ENCODE results near the gene TSPEAR.
"Not testable (repeated sequence)": the region's sequence is repeated elsewhere in the genome, so short reads cannot be mapped to it uniquely, and the experiment has no call there.

Gene TSPEAR

DNA sequence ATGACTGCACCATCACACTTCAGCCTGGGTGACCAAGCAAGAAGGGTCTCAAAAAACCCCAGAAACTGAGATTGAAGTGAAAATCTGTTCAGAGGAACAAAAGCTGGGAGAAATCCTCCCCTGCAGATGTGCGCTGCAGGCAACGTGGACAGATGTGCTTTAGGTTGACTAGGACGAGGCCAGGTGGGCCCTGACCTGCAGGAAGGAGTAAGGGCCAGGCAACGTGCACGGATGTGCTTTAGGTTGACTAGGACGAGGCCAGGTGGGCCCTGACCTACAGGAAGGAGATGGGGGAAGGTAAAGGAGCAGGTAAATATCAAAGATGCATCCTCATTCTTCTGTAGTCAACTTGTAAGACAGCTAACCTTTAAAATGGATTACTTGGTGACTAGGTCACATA is 26.9 kb downstream of the TSPEAR start:
- no peak for TF ChIP-seq ZNF274 (IDR thresholded peaks at IDR 0.05; ENCODE audit: low read depth, low read length)

DNA sequence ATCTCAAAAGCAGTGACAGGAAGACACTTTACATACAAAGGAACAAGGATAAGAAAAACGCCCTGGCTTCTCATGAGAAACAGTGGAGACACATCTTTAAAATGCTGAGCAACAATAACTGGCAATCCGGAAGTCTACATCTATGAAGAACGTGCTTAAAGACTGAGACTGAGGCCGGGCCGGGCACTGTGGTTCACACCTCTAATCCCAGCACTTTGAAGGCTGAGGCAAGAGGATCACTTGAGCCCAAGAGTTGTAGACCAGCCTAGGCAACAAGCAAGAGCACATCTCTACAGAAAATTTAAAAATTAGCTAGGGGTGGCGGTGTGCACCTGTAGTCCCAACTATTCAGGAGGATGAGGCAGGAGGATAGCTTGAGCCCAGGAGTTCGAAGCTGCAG is 27.3 kb downstream of the TSPEAR start:
- H3K4me3 ChIP-seq (ENCODE audit: low read length) = no peak overlapping the region
- TF ChIP-seq ZNF274 (IDR thresholded peaks at IDR 0.05; ENCODE audit: low read depth, low read length) = no peak

More for the DNA sequence above, 26.9 kb downstream of the TSPEAR start:
- H3K4me3 ChIP-seq (ENCODE audit: low read length) = no peak overlapping the region

DNA sequence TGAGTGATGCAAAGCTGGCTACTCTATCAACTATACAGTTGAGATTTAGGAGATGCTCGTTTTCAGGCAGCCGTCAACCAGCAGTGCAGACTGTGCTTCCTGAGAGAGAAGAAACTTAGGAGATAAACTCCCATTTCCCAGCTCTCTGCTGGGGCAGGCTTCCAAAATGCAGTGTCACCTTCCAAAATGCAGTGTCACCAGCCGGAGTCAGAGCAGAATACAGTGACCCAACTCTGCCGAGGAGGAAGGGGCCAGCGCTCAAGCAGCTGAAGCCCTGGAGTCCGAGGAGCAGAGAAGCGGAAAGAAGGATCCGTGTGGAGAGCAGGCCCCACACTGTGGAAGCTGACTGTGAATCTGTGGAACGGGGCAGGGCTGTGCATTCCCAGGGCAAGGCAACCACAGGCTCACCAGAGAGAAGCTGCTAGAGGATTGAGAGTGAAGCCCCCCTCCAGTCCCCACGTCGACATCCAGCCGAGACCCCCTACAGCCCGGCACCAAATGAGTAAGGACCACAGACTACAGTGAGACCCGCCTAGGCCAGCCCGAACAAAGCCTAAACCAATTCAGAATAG is 28.7 kb downstream of the TSPEAR start:
- TF ChIP-seq ZNF274 (IDR thresholded peaks at IDR 0.05; ENCODE audit: low read depth, low read length) = no peak
- H3K4me3 ChIP-seq (ENCODE audit: low read length) = no peak overlapping the region

DNA sequence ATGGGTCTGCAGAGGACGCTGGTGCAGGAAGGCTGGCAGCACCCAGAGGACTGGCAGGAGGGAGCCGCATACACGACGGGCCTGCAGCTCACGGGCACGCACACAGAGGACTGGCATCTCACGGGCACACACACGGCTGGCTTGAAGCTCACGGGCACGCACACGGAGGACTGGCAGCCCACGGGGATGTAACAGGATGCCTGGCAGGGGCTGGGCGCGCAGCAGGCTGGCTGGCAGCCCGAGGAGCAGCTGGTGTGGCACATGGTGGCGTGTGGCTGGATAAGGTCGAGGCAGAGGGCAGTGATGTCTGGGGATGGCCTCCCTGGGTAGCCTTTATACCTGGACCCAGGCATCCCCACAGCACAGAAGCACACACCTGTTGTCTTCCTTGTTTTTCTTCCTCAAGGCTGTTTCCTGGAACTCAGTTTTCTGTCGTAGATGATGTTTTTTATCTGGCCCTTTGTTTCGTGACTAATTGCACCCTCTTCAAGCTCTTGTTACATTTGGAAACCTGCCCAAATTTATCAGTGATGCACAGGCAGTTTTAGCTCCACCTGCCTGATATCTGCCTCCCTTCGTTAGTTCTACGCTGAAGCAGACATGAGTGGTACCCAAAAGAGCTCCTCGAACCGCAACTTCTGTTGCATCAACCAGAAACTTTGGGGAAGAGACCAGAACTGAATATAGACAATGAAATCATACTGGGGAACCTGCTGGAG is 29.4 kb downstream of the TSPEAR start, which contains the start of gene KRTAP12-1:
KRTAP12-1 (minus strand) TSS at position 303 of the 719 bp plus-strand sequence; CDS start at position 263, 40 bp downstream.
- no peak for TF ChIP-seq ZNF274 (IDR thresholded peaks at IDR 0.05; ENCODE audit: low read depth, low read length)

DNA sequence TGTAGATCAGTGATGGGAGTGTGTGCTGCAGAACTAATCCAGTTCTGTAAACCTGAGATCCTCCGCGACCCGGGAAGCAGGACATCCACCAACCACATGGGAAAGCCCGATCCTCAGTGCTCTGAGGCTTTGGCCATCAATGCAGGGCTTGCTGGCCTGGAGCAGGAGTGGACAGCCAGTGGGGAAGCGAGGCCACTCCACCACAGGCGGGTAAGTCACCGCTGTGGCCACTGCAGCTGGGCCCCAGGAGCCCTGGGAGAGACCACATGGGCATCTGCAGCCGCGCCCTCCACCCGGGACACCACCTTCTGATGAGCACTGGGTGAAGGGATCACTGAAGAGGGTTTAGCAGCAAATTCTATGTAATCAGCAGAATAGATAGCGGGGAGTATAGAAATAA is 30.2 kb downstream of the TSPEAR start:
- no peak for TF ChIP-seq ZNF274 (IDR thresholded peaks at IDR 0.05; ENCODE audit: low read depth, low read length)
- H3K4me3 ChIP-seq (ENCODE audit: low read length) = no peak overlapping the region

More for the DNA sequence above, 29.4 kb downstream of the TSPEAR start, which contains the start of gene KRTAP12-1:
- H3K4me3 ChIP-seq (ENCODE audit: low read length) = no peak within 1 kb of the TSS

DNA sequence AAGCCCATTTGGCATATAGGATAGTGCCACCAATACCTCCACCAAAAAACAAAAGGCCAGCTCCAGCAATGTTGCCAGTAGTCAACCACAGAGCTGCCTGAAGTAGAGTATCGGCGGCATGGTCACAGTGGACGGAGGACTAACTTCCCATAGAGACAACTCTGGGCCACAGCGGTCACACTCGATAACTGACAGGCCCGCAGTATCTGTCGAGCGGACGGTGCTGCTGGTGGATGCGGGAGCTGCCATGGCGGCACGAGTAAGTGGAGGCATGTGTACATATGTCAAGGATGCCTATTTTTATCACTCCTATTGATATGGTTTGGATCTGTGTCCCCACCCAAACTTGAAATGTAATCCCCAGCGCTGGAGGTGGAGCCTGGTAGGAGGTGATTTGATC is 33.5 kb downstream of the TSPEAR start:
- TF ChIP-seq ZNF274 (IDR thresholded peaks at IDR 0.05; ENCODE audit: low read depth, low read length) = no peak
- no peak overlapping the region for H3K4me3 ChIP-seq (ENCODE audit: low read length)

DNA sequence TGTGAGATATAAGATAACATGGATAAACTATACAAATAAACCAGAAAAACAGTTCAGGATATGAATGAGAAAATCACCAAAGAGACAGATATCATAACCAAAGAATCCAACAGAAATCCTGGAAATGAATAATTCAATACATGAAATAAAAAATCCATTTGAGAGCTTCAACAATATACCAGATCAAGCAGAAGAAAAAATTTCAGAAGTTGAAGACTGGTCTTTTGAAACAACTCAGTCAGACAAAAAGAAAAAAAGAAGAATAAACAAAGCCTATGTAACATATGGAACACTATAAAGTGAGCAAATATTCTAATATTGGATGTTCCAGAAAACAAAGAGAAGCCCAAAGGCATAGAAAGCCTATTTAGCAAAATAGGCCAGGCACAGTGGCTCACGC is 39.5 kb downstream of the TSPEAR start:
- H3K4me3 ChIP-seq (ENCODE audit: low read length) = no peak overlapping the region
- no peak for TF ChIP-seq ZNF274 (IDR thresholded peaks at IDR 0.05; ENCODE audit: low read depth, low read length)

DNA sequence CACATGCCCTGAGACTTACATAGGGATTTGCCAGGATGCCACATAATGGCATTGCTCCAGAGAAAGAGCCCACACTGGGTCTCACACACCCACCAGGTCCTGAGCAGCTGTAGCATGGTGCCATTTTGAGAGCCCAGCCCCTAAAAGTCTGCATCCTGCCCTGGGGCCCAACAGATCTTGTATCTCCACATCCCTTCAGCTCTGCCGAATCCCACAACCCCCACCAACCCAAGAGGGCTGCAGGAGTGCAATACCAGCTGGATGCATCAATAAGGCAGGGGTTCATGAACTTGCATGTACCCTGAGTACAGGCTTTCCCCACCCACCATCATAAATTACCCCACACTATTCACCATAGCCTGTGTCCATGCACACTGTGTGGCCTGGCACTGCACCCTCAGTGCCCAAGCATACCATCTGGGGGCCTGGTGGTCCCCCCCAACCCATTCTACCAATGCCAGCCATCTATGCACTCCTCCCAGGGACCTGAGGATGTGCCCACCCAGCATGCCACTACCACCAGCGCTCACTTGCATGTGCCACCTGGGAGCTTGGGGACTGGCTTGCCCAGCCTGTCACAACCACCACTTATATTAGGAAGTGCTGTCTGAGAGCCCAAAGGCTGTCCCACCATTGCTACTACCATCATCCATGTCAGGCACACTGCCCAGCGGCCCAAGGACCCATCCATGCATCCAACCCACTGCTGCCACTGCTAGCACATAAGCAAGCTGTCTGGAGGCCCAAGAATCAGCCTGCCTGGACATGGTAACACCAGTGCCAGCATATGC is 40.5 kb downstream of the TSPEAR start:
- TF ChIP-seq ZNF274 (IDR thresholded peaks at IDR 0.05; ENCODE audit: low read depth, low read length) = no peak
- no peak overlapping the region for H3K4me3 ChIP-seq (ENCODE audit: low read length)

DNA sequence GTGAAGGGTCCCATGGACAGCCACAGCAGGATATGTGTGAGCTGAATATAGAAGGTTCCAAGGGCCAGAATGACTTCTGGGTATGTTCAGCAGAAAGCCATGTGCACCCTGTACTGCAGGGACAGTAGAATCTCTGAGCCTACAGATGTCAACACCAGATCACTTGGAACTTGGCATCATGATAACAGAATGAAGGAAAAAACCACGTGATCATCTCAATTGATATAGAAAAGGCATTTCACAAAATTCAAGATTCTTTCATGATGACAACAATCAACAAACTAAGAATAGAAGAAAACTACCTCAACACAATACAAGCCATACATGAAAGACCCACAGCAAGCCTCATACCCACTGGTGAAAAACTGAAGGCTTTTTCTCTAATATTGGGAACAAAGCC is 43.8 kb downstream of the TSPEAR start:
- no peak overlapping the region for H3K4me3 ChIP-seq (ENCODE audit: low read length)
- TF ChIP-seq ZNF274 (IDR thresholded peaks at IDR 0.05; ENCODE audit: low read depth, low read length) = no peak

DNA sequence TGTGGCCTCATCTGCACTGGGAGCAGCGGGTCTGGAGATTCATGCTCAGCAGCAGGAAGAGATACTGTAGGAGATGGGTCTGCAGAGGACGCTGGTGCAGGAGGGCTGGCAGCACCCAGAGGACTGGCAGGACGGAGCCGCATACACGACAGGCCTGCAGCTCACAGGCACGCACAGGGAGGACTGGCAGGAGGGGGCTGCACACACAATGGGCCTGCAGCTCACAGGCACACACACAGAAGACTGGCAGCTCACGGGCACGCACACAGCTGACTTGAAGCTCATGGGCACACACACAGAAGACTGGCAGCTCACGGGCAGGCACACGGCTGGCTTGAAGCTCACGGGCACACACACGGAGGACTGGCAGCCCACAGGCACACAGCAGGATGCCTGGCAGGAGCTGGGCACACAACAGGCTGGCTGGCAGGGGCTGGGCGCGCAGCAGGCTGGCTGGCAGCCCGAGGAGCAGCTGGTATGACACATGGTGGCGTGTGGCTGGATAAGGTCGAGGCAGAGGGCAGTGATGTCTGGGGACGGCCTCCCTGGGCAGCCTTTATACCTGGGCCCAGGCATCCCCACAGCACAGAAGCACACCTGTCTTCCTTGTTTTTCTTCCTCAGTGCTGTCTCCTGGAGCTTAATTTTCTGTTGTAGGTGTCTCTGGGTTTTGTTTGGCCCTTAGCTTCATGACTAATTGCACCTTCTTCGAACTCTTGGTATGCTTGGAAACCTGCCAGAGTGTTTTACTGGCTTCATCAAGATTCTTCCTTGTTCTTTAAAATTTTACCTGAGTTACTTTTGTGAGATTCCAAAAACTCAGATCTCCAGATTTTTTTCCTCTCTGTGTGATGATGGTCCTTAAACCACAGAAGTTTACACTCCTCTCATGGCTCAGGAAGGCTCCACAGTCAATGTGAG is 44.7 kb downstream of the TSPEAR start, which contains the start of gene KRTAP12-2:
KRTAP12-2 (minus strand) TSS at position 527 of the 920 bp plus-strand sequence; CDS start at position 486, 41 bp downstream.
- TF ChIP-seq ZNF274 (IDR thresholded peaks at IDR 0.05; ENCODE audit: low read depth, low read length) = no peak
- H3K4me3 ChIP-seq (ENCODE audit: low read length) = no peak within 1 kb of the TSS

DNA sequence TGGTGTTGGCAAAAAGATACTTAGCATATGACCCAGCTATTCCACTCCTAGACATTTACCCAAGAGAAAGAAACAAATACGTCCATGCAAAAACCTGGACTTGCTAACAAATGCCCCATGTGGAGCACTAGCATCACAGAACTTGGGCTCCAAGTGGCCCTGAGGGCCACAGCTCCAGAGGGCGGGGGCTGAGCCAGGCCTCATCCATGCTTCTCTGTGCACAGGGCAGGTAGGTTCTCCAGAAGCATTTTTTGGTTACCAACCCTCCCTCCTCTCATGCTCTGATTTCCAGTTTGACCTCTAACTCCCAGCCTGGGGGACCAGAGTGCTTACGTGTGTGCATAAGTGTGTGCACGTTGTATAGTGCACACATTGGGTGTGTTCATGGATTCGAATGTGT is 46.7 kb downstream of the TSPEAR start:
- TF ChIP-seq ZNF274 (IDR thresholded peaks at IDR 0.05; ENCODE audit: low read depth, low read length) = no peak
- no peak overlapping the region for H3K4me3 ChIP-seq (ENCODE audit: low read length)

DNA sequence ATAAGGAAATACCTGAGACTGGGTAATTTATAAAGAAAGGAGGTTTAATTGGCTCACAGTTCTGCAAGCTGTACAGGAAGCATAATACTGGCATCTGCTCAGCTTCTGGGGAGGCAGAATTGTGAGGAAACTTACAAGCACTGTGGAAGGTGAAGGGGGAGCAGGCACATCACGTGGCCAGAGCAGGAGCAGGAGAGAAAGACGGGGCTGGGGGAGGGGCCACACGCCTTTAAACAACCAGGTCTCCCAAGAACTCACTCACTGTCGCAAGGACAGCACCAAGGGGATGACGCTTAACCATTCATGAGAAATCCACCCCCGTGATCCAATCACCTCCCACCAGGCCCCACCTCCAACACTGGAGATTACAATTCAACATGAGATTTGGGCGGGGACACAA is 49.8 kb downstream of the TSPEAR start:
- H3K4me3 ChIP-seq (ENCODE audit: low read length) = not testable (repeated sequence)

DNA sequence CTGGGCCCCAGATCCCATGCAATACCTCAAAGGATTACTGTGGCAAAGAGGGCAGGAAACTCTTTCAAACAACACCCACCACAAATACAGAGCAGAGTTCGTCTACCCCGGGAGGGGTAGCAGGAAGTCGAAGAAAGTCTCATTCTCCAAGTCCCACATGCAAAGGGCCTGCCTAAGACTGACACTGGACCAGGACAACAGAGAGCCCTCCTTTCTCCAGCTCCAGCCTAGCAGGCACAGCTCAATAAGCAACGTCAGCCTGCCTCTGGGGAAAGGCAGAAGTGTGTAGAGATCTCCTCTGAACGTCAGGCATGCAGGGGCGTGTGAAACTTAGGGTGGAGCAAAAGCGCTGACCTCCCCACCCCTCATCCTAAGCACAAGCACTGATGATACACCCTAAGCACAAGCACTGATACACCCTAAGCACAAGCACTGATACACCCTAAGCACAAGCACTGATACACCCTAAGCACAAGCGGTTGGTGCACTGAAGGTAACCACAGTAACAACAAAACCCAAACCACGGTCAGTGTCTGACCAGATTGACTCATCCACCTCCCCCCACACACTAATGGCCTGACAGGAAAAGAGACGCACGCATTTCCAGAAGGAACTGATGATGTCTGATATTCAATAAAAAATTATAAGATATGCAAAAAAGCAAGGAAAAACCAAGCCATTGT is 52.3 kb downstream of the TSPEAR start:
- no peak for TF ChIP-seq ZNF274 (IDR thresholded peaks at IDR 0.05; ENCODE audit: low read depth, low read length)
- no peak overlapping the region for H3K4me3 ChIP-seq (ENCODE audit: low read length)
